GM18868 (cell line): ENCODE data around the gene PLXND1.
"Not testable (repeated sequence)": the region's sequence is repeated elsewhere in the genome, so short reads cannot be mapped to it uniquely, and the experiment has no call there.

Experiments used
- ATAC-seq: cut with Tn5 transposase; IDR thresholded peaks from one replicate; pipeline ENCODE4 v1.9.1; 2021; ENCODE audit warnings: mild to moderate bottlenecking, moderate library complexity; ENCODE audit not compliant: unreplicated experiment

Gene PLXND1

GRCh38 chr3:129614927-129615363, 8.5 kb upstream of the PLXND1 start:
- ATAC-seq = no peak

DNA sequence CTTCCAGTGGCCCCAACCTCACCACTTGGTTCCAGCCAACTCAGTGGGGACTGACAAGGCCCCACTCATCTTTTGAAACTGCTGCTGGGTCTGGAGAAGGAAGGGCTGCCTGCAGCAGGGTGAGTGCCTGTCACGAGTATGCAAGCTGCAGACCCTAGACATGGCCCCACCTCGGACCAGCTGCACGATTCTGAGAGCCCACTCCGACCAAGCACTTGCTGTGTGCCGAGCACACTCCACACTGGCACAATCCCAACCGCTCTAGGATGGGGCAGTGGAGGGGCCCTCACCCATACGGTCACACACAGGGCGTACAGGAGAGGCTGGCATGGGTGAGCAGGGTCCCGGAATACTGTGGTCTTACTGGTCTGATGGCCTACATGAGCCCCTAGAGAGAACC, 8.0 kb upstream of the PLXND1 start:
- ATAC-seq = no peak

DNA sequence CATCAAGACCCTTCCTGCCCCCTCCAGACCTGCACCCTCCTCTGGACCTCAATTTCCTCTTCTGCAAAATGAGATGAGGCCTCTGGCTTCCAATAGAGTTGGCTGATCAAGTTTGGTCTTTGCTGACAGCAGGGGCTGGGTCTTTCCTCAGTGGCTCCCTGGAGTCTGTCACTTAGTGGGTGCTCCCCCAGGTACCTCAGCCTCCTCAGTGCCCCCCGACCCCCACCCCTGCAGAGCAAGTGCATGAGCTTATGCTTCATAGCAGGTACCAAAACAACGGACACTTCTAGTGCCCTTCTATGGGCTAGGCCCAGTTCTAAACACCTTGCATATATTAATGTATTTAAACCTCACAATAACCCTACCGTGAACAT, 6.9 kb upstream of the PLXND1 start:
- no peak for ATAC-seq

DNA sequence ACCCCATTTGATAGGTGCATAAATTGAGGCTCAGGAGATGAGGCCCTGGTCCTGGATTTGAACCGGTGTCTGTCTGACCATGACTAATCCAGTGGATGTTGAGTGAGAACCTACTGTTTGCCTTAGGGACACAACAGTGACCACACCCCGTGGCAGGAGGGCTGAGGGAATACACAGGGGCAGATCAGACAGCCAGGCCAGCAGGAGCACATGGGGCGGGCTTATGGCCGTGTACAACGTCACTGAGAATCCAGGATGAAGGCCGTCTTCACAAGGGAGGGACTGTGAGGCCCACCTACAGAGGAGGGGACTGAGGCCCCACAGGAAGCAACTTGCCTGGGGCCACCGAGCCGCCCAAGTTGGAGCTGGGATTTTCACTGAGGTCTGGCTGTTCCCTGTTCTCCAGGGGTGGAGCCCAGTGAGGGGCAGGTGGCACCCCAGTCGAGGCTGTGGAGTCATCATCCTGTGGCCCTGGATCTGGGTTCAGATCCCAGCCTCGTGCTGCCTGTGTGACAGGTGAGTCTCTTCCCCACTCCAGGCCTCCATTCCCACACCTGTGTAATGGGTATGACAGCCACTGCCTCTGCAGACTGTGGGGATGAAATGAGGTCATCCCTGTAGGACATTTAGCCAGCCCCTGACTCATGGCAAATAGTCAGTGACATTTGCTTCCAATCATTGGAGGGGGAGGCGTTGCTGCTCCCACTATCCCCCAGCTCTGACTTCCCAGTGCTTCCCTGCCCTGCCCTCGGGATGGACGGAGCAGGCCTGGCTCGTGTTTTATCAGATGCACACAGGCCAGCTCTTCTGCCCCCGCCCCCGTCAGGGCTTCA, 6.3 kb upstream of the PLXND1 start:
- no peak for ATAC-seq

GRCh38 chr3:129611812-129612533, 5.5 kb upstream of the PLXND1 start:
- no peak for ATAC-seq

DNA sequence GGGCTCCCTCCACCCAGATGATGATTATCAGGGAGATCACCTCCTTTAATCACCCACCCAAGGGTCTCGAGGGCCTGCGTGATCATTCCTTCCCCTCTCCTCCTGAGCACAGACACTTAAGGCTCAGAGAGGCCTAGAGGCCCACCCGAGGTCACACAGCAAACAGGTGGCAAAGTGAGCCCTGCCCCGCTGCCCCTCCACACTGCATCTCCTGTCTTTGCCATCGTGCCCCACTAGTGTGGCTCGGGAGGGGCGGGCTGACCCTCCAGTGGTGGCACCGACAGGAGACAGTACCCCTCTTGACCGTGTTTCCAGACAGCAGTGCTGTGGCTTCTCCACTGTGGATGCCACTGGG, 4.9 kb upstream of the PLXND1 start:
- no peak for ATAC-seq

- ATAC-seq = not testable (repeated sequence)
Measured at GRCh38 chr3:129610794-129611445, 4.4 kb upstream of the PLXND1 start.

DNA sequence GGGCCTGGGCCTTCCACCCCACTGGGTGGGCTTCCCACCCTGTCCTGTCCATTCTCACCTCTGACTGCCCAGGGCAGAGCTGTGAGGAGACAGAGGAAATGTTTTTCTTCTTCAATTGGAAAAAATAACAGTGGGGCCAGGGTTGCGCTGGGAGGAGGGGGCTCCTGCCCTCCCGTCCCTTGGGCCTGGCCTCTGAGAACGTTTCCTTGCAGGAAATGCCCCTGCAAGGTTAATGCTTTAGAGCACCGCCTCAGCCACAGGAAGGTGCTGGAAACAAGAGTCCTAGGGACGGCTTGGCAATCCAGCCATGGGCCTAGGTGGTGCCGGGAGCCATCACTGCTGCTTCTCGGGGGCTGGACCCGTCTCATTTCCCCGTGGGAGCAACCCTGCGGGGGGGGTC, 3.8 kb upstream of the PLXND1 start:
- ATAC-seq = no peak

- no peak for ATAC-seq
Measured at GRCh38 chr3:129609591-129610182, 3.2 kb upstream of the PLXND1 start.

DNA sequence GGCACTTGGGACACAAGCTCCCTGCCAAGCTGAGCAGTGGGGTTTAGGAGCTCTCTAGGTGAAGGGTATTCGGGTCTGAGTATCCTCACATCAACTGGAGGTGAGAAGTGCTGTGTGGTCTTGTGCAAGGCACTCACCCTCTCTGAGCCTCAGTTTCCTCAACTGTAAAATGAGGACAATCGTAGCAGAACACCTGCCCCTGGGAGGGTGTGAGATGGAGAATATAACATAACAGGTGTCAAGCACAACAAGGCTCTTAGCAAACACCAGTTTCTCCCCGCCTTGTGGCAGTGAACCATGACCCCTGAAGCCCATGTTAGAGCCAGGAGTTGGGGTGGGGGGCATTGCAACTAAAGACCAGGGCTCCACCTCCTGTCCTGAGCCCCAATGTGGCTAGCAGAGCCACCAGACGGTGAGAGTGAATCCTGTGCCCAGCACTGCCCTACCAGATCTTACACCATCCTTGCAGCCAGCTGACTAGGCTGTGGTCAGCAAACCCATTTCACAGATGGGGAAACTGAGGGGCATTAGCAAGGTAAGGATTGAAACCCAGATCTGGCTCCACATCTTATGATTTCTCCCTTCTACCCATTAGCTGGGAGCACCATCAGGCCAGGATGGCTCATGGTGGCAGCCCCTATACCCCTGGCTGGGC, 2.6 kb upstream of the PLXND1 start:
- ATAC-seq = no peak

DNA sequence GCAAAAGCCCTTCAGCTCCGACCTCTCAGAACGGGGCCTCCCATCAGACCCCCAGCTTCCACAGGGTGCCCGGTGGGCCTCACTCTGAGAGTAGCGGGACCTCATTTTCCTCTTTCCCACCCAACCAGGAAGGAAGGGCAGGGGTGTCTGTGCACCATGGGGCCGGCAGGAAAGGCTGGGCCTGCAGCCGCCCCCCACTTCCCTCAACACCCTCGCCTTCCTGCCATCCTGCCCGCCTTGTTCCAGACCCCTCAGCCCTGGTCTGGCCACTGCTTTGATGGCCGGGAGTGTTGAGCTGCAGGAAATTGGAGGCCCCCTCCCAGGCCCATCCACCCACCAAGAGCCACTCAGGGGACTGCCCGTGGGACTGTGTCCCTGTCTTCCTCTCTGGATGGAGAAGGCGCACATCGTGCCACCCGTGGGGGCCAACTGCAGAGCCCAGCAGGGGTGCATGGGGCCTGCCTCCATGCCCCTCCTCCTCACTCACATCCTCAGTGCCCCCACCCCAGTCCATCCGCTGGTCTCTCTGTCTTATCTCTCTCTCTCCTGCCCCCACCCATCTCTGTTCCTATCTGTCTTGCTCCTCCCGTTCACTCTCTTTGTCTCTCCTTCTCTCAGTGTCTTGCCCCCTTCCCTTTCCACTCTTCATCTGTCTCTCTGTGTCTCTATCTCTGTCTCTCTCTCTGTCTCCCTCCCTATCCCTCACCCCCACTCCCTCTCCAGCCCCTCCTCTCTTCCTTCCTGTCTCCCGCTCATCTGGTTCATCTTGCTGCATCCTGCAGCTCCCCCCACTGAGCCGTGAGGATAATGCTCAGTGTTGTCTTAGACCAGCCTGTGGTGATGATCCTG, 1.8 kb upstream of the PLXND1 start:
- no peak for ATAC-seq

- ATAC-seq = no peak
Measured at GRCh38 chr3:129607391-129608068, 1.1 kb upstream of the PLXND1 start.

- peak; percentile 27 for ATAC-seq
Measured at GRCh38 chr3:129605922-129606635, 397 bp downstream of the PLXND1 start.

- no peak for ATAC-seq
Measured at GRCh38 chr3:129605203-129605921, 1.1 kb downstream of the PLXND1 start.

- ATAC-seq = no peak
Measured at GRCh38 chr3:129604767-129605166, 1.7 kb downstream of the PLXND1 start.

- no peak for ATAC-seq
Measured at GRCh38 chr3:129603991-129604749, 2.3 kb downstream of the PLXND1 start.

- ATAC-seq = no peak
Measured at GRCh38 chr3:129603561-129603942, 2.9 kb downstream of the PLXND1 start.
